WI38 (cell line): ENCODE results near the gene CAMK1D.
"Not testable (repeated sequence)": the region's sequence is repeated elsewhere in the genome, so short reads cannot be mapped to it uniquely, and the experiment has no call there.

Experiments
- H3K4me3 ChIP-seq: 2 replicates; pipeline ENCODE4 v1.5.1; 2011; ENCODE audit warnings: low read depth, mild to moderate bottlenecking, control low read depth, low read length
- TF ChIP-seq, protein P1 (sequence below): IDR thresholded peaks from 2 replicates; pipeline ENCODE4 v1.5.1; 2012; ENCODE audit warnings: low read depth, mild to moderate bottlenecking, control low read depth, low read length

The CAMK1D gene

DNA sequence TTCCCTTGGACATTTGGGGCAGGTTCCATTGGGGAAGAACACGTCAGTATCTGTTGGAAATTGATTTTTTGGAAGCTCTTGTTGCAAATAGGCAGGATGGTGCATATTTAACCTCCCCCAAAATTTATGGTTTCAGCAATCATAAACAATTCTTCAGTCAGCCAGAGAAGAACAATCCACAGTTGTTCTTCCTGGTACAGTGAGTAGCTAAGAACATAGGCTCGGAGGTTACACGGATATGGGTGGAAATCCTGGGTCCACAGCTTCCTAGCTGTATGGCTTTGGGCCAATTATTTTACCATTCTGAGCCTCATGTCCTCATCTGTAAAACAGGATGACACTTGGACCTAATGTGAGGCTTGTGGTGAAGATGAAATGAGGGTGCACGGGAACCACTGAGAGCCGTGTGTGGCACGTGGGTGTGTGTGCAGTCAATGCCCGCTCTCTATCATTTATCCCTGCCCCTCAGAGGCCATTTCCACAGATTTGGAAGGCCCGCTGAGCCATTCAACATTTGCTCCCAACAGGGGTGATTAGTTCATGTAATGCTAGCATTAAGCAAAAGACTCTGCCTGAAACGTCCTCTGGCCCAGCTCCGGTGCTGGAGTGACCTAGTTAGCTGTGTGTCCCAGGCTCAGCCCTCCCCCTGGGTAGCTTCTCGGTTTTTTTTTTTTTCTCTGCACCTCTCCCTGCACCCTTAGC is 9.7 kb downstream of the CAMK1D start:
- TF ChIP-seq, protein P1, sequence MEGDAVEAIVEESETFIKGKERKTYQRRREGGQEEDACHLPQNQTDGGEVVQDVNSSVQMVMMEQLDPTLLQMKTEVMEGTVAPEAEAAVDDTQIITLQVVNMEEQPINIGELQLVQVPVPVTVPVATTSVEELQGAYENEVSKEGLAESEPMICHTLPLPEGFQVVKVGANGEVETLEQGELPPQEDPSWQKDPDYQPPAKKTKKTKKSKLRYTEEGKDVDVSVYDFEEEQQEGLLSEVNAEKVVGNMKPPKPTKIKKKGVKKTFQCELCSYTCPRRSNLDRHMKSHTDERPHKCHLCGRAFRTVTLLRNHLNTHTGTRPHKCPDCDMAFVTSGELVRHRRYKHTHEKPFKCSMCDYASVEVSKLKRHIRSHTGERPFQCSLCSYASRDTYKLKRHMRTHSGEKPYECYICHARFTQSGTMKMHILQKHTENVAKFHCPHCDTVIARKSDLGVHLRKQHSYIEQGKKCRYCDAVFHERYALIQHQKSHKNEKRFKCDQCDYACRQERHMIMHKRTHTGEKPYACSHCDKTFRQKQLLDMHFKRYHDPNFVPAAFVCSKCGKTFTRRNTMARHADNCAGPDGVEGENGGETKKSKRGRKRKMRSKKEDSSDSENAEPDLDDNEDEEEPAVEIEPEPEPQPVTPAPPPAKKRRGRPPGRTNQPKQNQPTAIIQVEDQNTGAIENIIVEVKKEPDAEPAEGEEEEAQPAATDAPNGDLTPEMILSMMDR = no peak
- H3K4me3 ChIP-seq = no peak overlapping the region

DNA sequence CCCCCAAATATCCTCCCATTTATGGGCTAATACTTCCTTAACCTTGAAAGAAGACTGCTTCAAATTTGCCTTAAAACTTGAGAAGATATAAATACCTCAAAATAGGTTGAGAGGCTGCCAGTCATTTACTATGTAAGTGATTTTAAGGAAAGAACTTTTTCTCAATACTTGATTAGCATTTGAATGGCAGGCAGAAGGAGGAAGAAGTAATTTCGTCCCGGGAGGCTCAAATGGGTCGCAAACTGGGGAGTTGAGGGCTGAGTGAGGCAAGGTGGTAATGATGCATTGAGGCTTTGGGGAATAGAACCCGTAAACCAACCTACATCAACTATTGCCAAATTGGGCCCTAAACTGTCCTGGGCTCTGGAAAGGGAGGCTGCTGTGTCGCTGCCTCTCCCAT is 11.1 kb downstream of the CAMK1D start:
- H3K4me3 ChIP-seq = no peak overlapping the region
- TF ChIP-seq, protein P1 = no peak

DNA sequence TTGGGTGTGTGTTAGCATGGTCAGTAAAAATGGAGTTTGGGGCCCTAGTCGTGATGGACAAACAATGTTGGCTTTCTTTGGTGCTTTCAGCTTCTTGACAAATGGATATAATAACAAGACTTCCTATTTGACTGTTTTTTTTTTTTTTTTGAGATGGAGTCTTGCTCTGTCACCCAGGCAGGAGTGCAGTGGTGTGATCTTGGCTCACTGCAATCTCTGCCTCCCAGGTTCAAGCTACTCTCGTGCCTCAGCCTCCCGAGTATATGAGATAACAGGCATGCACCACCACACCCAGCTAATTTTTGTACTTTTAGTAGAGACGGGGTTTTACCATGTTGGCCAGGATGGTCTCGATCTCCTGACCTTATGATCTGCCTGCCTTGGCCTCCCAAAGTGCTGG is 11.8 kb downstream of the CAMK1D start:
- H3K4me3 ChIP-seq = not testable (repeated sequence)

DNA sequence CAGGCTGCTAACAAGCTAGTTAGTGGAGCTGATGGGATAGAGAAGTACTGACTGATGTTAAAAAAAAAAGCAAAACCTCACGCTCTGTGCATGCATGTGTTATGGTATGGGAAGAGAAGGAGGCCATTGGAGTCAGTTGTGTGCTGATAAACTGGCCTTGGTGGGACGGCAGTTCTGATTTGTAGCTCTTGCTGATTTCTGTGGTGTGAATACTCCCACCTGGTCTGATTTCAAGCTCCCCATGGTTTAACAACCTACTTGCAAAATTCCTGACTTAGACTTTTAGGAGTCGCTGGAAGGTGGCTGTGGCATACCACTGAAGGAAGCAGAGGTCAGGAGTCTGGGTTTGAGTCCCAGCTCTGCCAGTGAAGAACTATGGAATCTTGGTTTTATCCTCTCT is 15.2 kb downstream of the CAMK1D start:
- TF ChIP-seq, protein P1 = no peak
- no peak overlapping the region for H3K4me3 ChIP-seq

DNA sequence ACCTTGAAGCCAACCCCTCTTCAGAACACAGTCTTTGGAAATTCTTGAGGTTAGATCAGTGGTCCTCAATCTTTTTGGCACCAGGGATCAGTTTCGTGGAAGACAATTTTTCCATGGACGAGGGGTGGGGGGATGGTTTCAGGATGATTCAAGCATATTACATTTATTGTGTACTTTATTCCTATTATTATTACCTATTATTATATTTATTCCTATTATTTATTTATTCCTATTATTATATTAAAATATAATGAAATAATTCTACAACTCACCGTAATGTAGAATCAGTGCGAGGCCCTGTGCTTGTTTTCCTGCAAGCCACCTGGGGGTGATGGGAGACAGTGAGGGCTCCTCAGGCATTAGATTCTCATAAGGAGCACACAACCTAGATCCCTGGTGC is 17.9 kb downstream of the CAMK1D start:
- no peak overlapping the region for H3K4me3 ChIP-seq
- TF ChIP-seq, protein P1 = no peak

DNA sequence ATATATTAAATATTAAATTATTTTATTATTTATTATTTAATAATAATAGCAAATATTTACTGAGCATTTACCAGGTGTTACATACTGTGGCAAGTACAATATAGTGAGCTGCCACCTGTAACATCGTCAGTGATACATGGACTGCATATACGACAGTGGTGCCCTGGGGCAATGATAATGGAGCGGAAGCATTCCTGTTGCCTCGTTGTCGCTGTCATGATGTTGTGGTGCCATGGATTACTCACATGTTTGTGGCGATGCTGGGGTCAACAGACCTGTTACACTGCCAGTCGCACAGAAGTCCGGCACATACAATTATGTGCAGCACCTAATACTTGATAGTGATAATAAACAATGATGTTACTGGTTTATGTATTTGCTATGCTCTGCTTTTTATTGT is 20.6 kb downstream of the CAMK1D start:
- no peak overlapping the region for H3K4me3 ChIP-seq

DNA sequence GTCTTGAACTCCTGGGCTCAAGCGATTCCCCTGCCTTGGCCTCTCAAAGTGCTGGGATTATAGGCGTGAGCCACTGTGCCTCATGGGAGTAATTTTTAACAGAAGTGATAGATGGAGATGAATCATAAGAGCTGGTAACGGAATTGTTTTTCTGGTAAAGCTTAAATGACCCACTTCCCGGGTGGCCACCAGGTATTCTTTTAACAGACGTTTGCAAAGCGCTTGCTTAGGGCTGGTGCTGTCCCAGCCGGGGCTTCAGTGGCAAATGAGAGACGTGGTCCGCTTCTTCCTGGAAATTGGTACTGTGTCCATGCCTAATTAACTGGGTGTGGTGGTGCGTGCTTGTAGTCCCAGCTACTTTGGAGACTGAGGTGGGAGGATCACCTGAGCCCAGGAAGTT is 23.5 kb downstream of the CAMK1D start:
- TF ChIP-seq, protein P1 = no peak
- H3K4me3 ChIP-seq = no peak overlapping the region

More for the DNA sequence above, 20.6 kb downstream of the CAMK1D start:
- TF ChIP-seq, protein P1 = no peak

DNA sequence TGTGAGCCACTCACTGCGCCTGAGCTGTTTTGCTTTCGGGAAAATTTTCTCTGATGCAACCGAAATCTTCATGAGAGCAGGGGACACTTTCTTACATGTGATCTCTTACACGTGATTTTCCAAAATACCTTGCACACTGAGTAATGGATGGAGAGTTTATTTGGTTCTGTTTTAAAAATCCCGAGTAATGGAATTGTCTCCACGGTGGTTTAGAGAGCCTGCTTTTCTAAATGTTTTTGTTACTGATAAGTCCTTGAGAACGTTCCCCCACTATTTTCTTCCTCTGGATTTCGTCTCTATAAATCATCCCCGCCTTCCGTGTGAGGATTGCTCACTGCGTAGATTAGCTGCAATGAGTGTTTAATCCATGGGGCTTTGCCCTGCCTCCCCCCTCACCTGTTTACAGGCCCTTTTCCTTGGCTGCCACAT is 25.7 kb downstream of the CAMK1D start:
- TF ChIP-seq, protein P1 = no peak
- no peak overlapping the region for H3K4me3 ChIP-seq
